Hematopoietic multipotent progenitor cell treated with erythropoietin and hydrocortisone succinate and interleukin-3 and kit ligand, for 4 days (in vitro differentiated cells): Measurements from ENCODE around the gene DAPP1.
"Not testable (repeated sequence)": the region's sequence is repeated elsewhere in the genome, so short reads cannot be mapped to it uniquely, and the experiment has no call there.

Source experiments
- DNase-seq: peaks from one replicate; pipeline ENCODE4 v3.0.0-alpha.2; 2015

The DAPP1 gene, protein sequence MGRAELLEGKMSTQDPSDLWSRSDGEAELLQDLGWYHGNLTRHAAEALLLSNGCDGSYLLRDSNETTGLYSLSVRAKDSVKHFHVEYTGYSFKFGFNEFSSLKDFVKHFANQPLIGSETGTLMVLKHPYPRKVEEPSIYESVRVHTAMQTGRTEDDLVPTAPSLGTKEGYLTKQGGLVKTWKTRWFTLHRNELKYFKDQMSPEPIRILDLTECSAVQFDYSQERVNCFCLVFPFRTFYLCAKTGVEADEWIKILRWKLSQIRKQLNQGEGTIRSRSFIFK

DNA sequence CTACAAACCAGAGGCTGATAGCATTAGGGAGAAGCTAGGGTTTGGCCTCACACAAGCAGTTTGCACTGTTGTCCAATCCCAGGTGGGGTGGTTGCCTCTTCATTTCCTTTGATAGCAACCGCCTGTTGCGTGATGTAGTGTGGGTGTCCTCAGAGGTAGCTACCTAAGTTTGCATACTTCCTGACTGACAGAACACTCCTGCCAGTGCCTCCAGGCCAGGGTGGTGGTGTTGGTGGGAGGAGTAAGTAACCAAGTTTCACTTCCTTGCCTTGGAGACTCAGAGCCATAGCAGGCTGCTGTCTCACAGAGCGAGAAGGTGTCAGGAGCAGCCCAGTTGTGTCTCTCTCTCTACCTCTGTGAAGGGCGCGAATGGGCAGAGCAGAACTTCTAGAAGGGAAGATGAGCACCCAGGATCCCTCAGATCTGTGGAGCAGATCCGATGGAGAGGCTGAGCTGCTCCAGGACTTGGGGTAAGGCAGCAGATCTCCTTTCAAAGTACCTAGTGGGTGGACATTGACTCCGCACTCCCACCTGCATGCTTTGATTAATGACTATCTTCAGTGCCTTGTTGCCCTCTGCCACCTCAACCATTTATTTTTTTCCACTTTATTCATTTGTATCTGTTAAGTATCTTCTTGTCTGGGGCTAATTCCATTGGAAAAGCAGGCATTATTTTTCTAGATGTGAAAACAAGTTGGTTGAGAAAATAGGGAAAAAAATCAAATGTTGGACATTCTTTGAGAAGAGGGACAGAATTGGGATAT lies at the start of gene DAPP1:
DAPP1 (plus strand) TSS at position 283 of the 764 bp plus-strand sequence; CDS start at position 370, 87 bp downstream.
- DNase-seq = peak; percentile 73

DNA sequence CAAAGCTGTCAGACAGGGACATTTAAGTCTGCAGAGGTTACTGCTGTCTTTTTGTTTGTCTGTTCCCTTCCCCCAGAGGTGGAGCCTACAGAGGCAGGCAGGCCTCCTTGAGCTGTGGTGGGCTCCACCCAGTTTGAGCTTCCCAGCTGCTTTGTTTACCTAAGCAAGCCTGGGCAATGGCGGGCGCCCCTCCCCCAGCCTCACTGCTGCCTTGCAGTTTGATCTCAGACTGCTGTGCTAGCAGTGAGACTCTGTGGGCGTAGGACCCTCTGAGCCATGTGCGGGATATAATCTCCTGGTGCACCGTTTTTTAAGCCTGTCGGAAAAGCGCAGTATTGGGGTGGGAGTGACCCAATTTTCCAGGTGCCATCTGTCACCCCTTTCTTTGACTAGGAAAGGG lies 45.8 kb upstream of the DAPP1 start:
- DNase-seq = not testable (repeated sequence)

DNA sequence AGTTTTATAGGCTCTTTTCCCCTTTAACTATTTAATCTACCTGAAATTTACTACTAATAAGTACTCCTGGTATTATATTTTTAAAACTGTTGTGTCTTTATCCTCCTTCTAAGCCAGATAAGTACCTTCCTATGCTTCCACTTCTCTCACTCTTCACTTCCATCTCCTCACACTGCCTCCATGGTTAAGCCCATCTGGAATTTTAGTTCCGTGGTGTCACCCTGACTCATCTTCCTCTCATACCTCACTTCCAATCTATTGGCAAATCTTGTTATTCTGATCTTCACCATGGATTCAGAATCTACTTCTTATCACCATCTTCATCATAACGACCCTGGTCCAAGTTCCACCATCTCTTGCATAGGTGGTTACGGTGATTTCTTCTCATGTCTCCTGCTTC lies 32.7 kb upstream of the DAPP1 start:
- DNase-seq = no peak

DNA sequence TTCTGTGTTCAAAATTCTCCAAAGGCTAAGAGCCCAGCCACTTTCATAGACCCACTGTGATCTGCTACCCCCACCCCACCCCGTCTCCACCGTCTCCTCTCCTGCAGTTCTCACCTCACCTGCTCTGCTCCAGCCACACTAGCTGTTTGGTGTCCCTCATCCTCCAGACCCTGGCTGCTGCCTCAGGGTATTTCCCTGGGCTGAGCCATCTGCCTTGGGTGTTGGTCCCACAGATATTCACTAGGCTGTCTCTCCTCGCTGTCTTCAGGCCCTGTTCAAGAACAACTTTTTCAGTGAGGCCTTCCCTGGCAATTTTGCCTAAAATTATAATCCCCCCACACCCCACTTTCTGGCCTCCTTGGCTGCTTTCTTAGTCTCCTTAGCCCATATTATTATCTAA lies 31.8 kb upstream of the DAPP1 start:
- no peak for DNase-seq

DNA sequence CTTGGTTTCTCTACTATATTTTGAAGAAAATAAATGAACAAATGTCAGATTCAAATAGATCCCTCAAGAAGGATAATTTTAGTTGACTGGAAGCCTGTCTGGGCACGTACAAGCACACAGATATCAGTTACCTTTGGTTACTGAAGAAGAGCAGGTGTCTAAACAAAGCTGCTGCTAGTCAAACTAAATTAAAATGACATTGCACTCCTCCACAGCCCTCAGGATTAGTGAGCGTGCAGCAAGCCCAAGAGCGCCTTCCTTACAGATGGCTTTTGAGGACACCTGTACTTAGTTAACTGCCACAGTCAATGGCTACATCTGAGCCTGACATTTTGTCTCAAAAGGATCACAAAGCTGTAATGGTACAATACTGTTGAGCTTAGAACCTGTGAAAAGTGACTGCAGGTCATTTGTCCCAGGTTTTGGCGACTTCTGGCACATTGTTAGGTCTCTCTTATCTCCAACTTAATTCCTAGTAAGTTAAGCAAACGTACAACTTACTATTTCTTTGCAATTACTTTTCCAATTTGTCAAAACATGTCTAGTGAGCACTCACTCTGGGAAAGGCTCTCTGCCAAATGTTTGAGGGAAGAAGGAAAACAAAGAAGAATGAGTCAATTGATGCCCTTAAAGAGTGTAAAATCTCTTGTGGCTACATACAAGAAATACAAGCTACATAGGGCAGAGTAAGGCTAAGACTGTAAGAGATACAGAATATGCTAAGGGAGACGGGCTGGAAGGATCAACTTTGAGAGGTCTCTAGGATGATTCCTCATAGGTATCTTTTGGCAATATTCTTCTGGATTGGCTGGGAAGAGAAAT lies 25.6 kb upstream of the DAPP1 start:
- DNase-seq = no peak

DNA sequence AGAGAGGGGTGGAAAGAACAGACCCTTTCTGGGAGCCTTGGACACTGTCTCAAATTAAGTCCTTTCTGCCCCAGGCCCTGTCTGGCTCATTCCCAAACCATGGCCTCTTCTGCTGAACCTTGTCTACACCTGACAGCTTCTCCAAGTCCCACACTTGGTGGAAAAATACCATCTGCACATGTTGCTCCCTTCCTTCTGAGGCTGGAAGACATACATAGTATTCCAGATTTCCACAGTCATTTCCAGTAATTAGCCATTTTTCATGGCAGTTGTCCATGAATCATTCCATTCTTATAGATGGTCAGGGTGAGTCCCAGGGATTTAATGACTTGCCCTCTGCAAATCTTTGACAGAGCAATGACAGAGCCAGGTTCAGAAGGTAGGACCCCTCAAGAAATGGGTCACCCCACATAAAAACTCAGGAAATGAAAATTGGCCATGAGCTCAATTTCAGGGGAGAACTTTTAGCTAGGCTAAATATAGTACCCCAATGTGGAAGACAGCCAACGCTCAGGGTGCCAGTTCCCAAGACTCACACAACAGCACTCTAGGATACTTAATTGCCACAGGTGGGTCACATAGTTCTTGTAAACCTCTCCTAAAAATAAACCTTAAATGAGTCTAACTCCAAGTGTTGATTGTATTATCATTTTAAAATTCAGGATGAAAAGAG lies 16.2 kb upstream of the DAPP1 start:
- no peak for DNase-seq

DNA sequence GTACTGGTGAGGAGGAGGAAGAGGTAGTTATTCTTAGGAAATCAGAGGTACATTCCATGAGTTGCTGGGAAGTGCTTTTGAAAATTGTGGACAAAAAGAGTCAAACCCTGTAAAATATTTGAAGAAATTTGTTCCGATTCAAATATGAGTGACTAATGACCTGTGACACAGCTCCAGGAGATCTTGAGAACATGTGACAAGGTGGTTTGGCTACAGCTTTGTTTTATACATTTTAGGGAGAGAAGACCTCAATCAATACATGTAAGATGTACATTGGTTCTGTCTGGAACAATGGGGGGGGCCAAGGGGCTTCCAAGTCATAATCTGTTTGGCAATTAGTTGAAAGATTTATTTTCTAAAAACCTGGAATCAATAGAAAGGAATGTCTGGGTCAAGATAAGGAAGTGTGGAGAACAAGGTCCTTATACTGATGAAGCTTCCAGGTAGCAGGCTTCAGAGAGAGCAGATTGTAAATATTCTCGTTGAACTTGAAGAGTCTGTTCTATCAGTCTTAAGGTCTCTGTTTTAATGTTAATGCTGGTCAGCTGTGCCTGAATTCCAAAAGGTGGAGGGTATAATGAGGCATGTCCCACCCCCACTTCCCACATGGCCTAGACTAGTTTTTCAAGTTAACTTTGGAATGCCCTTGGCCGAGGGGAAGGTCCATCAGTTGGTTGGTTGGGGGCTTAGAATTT lies 15.5 kb upstream of the DAPP1 start:
- DNase-seq = no peak

DNA sequence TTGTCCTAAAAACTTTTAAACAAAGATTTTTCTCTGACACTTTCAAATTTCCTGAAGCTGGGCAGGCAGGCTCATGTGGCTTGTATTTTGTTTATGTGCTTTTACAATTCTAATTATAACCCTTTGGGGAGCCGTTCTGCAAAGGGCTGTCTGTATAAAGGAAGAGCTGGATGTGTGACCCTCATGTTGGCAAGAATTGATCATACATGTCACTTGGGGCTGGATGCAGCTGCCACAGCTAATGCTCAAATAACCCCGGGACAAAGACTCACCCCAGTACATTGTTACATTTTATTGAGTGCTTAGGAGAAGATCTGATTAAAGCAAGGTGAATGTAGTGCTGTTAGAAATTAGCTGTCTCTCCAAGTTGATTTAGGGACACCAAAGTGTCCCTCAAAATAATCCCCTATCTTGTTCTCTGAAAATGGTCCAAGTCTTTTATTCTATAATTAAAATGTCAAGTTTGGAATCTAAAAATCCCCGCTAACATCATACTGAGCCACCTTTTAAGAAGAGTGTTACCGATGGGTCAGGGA lies 13.0 kb upstream of the DAPP1 start:
- DNase-seq = no peak

DNA sequence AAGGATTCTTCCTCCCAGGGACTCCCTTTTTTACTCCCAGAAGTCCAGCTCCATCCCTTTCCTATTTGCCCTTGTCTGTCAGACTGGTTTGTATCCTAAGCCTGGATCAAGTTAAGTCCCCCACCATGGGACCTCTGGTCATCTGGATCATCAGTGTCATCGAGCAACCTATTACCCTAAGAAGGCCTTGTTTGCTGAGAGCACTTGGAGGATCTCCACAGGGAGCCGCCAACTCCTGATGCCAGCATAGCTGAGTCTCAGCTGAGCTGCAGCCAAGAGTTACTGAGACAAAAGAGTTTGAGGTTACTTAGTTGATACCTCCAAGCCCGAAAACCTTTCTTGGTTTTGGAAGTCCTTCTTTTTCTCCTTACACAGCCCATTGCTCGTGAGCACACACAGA lies 10.1 kb upstream of the DAPP1 start:
- no peak for DNase-seq

DNA sequence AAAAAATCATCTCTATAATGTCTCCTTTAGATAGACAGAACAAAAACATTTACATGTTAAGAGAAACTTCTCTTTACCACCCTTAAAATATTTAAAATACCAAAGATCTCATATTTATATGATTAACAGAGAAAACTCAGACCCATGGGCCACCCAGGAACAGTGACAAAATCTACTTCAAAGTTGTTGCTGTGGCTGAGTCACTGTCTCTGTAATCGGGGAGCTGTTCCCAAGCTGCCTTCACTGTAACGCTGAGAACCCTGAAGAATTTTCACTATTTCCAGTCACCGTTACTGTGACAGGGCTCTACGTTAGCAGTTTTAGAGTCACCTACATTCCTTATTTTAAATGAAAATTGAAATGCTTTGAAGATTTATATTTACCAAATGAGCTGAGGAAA lies 9.0 kb upstream of the DAPP1 start:
- no peak for DNase-seq

DNA sequence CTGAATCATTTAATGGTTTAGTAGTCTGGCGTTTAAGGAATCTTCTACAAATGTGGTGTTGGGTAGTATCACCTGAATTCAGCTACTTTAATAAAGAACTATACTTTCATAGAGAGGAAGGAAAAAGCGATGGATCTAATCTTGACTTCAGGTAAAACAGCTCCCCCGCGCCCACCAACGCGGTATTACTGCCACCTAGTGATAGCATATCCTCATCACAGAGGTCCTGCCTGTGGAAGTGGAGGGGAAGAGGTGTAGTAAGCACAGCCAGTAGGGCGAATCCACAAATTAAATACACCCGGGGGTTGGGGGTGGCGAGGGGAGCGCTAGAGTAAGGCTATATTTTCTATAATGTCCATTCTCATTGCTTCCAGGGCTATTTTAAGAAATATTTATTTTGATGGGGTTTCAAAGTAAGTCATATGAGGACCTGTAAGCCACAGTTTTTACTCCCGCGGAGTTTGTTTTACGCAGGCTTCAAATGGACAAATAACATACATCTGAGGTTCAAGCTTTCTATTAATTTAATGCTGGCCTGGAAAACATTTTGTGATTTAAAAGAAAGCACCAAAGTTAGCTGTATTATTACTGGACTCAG lies 8.3 kb upstream of the DAPP1 start:
- peak; percentile 82 for DNase-seq

DNA sequence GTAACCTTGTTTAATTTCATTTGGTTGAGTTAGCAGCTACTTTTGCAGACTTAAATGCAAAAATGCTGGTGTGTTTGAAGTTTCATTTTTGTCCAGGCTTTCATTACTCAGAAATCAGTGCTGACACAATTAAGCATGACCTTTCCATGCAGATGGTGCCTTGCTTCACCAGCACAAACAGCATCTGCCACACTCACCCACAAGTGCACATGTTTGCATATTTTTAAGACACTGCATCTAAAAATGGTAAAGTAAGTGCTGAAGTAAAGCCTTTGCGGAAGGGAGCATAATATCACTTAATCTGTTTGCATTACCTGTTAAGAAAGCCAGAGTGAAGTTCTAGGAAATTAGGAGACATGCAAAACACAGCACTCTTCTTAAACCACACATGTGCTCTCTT lies 7.3 kb upstream of the DAPP1 start:
- DNase-seq = no peak

DNA sequence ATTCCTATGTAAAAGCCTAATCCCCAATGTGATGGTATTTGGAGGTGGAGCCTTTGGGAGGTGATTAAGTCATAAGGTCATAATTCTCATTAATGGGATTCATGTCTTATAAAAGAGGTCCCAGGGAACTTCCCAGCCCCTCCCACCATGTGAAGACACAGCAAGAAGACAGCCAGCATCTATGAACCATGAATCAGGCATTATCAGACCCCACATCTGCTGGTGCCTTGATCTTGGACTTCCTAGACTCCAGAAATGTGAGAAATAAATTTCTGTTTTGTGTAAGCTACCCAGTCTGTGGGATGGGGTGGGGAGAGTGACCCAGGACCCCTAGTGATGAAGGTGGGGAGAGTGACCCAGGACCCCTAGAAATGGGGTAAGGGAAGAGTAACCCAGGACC lies 6.1 kb upstream of the DAPP1 start:
- DNase-seq = no peak

DNA sequence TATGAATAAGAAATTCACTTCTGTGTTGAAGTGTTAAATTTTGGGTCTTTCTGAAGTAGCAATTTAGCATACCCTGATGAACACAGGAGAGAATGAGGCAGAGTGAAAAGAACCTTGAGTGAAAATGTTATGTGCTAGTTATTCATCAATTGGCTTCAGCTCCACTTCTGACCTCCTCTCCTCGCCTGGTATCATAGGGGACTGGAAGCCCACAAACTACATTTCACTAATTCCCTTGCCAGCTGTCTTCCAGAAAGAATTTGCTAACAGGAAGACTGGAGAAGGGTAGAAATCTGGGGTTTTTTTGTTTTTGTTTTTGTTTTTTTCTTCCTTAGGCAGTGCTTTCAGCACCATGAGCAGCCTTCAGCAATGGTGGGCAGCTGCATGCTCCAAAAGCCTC lies 5.5 kb upstream of the DAPP1 start:
- DNase-seq = no peak

DNA sequence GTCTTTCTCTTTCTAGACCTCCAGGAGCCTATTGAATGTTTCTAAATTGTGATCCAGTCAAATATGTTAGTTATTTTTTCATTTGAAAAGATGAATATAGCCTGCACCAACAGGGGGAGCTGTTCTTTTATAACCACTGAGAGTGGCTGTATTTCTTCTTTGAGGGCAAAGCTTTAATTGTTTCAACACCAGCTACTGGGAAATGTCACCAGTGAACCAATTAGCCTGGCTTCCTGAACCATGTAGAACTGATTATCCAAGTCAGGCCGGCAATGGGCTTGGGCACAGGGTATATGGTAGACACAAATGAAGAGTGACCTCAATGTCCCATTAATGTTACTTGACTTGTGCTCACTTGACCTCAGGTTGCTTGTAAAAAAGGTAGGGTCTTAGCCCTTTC lies 4.8 kb upstream of the DAPP1 start:
- peak; percentile 89 for DNase-seq

DNA sequence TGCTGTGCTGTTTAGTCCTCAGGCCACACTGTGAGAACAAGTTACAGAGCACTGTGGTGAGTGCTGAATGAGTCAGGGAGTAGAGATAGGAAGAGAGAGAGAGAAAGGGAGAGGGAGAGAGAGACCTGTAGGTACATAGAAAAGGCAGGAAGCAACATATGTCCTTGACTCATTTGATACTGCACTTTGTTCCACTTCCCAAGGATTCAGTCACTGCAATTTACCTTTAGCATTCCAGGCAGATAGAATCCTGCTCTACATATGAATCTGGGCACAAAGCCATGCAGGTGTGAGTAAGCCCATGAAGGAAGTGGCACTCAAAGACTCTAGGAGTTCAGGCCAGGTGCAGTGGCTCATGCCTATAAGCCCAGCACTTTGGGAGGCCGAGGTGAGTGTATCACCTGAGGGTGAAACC lies 1.0 kb upstream of the DAPP1 start:
- DNase-seq = no peak

DNA sequence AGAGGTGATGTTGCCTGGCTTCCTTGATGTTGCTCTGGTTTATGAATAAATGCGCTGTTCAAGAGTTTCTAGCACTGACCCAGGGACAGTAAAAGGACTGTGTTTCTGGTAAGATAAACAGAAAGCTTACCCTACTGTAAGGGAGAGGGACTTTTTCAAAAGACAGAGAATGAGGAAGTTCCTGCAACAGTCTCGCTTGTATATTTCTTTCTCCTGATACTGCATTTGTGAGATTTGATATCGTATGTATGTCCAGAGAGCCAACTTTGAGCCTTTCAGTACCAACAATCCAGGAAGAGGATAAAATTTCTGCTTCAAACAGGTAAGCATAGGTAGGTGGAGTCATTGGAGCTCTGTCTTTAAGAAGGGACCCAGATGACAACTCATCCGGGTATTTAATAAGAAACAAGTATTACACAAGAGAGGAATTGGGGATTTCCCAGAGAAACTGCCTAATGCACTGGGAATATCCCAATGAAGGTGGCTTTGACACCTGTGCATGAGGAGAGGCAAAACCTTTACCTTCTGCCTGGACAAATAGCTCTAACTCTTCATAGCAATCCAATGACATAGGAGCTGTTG lies 773 bp downstream of the DAPP1 start:
- DNase-seq = peak; percentile 81

DNA sequence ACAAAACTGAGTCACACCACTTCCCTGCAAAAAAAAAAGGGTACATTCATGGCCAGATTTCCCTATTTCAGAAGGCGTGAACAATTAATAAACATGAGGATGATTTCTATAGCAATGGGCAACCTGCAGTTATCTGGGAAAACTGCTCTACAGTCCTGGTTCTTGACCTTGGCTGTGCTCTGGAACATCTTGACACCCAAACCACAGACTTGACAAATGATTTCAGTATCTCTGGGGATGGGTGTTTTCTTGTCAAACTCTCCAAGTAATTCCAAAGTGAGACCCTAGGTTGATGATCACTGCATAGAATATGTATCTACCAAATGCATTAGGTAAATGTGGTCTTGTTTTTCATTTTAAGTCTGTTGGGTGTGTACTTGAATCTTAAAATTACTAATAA lies 2.0 kb downstream of the DAPP1 start:
- no peak for DNase-seq

DNA sequence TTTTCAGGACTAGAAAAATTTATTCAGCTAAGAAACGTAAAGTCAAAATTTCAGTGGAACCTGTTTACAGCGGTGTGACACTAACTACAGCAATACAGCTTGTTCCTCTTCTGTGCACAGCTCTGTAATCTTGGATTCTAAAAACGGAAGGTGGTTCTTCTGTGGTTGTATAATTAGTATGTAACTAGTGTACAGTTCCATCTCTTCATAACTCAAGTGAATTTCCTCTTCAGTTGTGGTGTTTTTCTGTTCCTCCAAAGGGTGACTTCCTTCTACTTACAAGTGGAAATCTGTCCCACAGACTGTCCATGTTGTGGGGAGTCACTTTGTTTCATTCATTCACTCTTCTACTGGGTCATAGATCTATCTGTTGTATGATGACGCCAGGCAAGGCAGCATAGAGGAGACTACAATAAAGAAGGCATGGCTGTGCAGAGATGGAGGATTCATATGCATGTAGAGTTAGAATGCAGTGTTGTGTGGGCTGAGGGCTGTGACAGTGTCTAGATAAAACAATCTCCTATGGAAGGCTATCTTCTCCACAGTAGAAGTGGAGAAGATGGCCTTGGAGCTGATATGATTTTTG lies 5.4 kb downstream of the DAPP1 start:
- peak; percentile 78 for DNase-seq

DNA sequence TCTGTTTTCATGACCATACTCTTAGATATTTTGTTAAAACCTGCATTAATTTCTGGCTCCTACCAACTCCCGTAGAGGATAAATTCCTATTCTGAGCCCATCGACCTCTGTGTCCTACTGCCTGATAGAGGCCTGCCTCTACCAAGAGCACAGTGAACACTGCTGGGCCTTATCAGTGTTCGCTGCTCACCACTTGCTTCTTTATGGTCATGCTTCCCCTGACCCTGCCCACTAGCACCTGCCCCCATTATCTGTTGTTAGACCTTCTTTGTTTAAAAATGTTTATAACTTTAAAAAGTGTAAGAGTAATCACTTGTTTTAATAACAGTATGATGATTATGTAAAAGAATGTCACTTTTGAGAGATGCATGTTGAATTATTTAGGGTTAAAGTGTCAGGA lies 6.1 kb downstream of the DAPP1 start:
- DNase-seq = peak; percentile 26

DNA sequence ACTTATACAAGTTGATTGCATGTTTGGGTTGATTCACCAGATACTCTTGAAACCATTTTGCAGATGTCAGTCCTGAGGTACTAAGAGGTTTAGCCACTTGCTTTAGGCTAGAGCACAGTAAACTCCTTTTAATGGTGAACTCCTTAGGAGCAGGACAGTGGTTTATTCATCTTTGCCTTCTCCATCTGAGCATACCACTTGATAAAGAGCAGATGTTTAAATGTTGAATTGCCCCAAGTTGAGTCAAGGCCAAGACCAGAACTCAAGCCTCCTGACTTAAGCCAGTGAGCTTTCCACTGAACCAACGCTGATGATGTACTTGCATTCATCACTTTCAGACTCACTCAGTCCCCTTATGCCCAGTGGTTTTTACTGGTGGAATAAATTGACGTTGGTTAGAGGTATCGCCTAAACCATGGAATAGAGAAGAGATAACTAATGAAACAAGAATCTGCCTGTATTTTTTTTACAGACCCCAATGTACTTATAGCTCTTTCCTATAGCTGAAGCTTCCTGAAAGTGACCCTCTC lies 7.5 kb downstream of the DAPP1 start:
- no peak for DNase-seq
